Right cardiac atrium (tissue), 5 donors: ENCODE data around the gene KNTC1. TPM values are rescaled to one million over a fixed set of nuclear protein-coding genes. Genes with fewer than 3 reads are reported as not detected.
A peak's percentile ranks its signal among the peaks of the same experiment; 100 is the strongest.

Experiments
- ATAC-seq, 2 donors: fragments of 200-7000 bp; cut with Tn5 transposase; one replicate each; pipeline versions ENCODE4 v1.8.0 to v1.9.1; 2020; ENCODE audit warnings: moderate library complexity in 2 of 2, mild to moderate bottlenecking in 1 of 2
- DNase-seq, 3 donors: peaks; one replicate each; pipeline ENCODE4 v3.0.0-alpha.2; 2020
- H3K27ac ChIP-seq: one replicate; pipeline ENCODE4 v1.5.1; 2013; ENCODE audit warnings: mild to moderate bottlenecking, low read length, control low read depth, moderate library complexity
- H3K27me3 ChIP-seq: one replicate; pipeline ENCODE4 v1.6.1; 2013; ENCODE audit not compliant: control insufficient read depth, insufficient read depth
- H3K4me1 ChIP-seq: one replicate; pipeline ENCODE4 v1.6.1; 2013; ENCODE audit warnings: low read length; ENCODE audit not compliant: control insufficient read depth, insufficient read depth
- H3K4me3 ChIP-seq: one replicate; pipeline ENCODE4 v1.5.1; 2013; ENCODE audit warnings: low read length, control low read depth
- H3K9me3 ChIP-seq: one replicate; pipeline ENCODE4 v1.6.1; 2013; ENCODE audit warnings: low read length; ENCODE audit not compliant: control insufficient read depth
- WGBS: extraction: QIAGEN DNeasy Blood & Tissue Kit; methylation state at CpG from one replicate; pipeline ENCODE4 v1.1.7; 2013; 5-methylcytosine and 5-hydroxymethylcytosine counted together
- intact Hi-C, 4 donors: fragments of 100-400 bp; cut with DNase I; formaldehyde crosslinking; loops; one replicate each; pipeline versions ENCODE4 v1.11.0 to v1.14.0; 2022 to 2023
- polyA plus RNA-seq: library from polyadenylated mRNA; stranded (reverse); fragments of 200-250 nt; gene quantifications from one replicate; pipeline ENCODE4 v1.2.3, GENCODE V29; 2013
- total RNA-seq, 4 donors: library from RNA; stranded (reverse); fragmentation: NEBNext Ultra II Directional; extraction: Animal tissue kit (Norgen Biotek cat#: 25700); gene quantifications; one replicate each; pipeline ENCODE4 v1.2.1, GENCODE V29; 2021
- donor health status: healthy with polysubstance abuse.
- donor health status: DM: no; HTN: yes; CAD: no.
- donor health status: DM: no; HTN: no; CAD: no.
- donor health status: DM: no; HTN: yes; CAD: no; lungs with severe emphysema.
- donor health status: DM: yes; HTN: yes; CAD: no.

Gene KNTC1
- total and polyA plus RNA-seq, 5 donors = 2.7 to 4.7 (median 4.0) TPM

GRCh38 chr12:122513660-122514059 is 13.4 kb upstream of the KNTC1 start:
- no peak for ATAC-seq
- H3K27me3 ChIP-seq = no peaks in the 10 kb centered on the region
- DNase-seq = no peak
- H3K4me1 ChIP-seq = no peaks in the 10 kb centered on the region
- H3K4me3 ChIP-seq = no peak overlapping the region
- 92% methylated on average over 4 of the region's 4 CpGs for WGBS
- no peak overlapping the region for H3K27ac ChIP-seq
- intact Hi-C loops = no loop called here
- no peaks in the 10 kb centered on the region for H3K9me3 ChIP-seq

- no peaks in the 10 kb centered on the region for H3K9me3 ChIP-seq
- H3K27ac ChIP-seq = no peak overlapping the region
- H3K4me3 ChIP-seq = no peak overlapping the region
- intact Hi-C loops = no loop called here
- no peak for DNase-seq
- no peaks in the 10 kb centered on the region for H3K27me3 ChIP-seq
- no peaks in the 10 kb centered on the region for H3K4me1 ChIP-seq
- ATAC-seq = no peak
- WGBS = 94% methylated on average over 2 of the region's 2 CpGs
These were observed 11.8 kb upstream of the KNTC1 start for GRCh38 chr12:122515275-122515674.

- intact Hi-C loops = no loop called here
- Histone ChIP-seq H3K4me3 (no peak overlapping the region), H3K4me1 (no peaks in the 10 kb centered on the region), H3K27ac (no peak overlapping the region), H3K9me3 (no peaks in the 10 kb centered on the region), H3K27me3 (no peaks in the 10 kb centered on the region)
- DNase-seq = no peak
- ATAC-seq = no peak
- WGBS = 90% methylated on average over 13 of the region's 13 CpGs
These were observed 10.3 kb upstream of the KNTC1 start for GRCh38 chr12:122516544-122517361.

GRCh38 chr12:122517877-122518276 is 9.2 kb upstream of the KNTC1 start:
- Histone ChIP-seq H3K4me3 (no peak overlapping the region), H3K27me3 (no peaks in the 10 kb centered on the region), H3K4me1 (no peaks in the 10 kb centered on the region), H3K27ac (no peak overlapping the region), H3K9me3 (no peaks in the 10 kb centered on the region)
- intact Hi-C loops = no loop called here
- DNase-seq (no peak), ATAC-seq (peak; percentile 22 to 67)
- WGBS = 62% methylated on average over 5 of the region's 5 CpGs

GRCh38 chr12:122518908-122519307 is 8.1 kb upstream of the KNTC1 start:
- no peak for DNase-seq
- Histone ChIP-seq H3K9me3 (no peaks in the 10 kb centered on the region), H3K4me1 (peaks cover 3% of the 10 kb centered on the region), H3K27ac (no peak overlapping the region), H3K27me3 (no peaks in the 10 kb centered on the region), H3K4me3 (no peak overlapping the region)
- intact Hi-C loops = no loop called here
- WGBS = 94% methylated on average over 1 of the region's 1 CpG
- ATAC-seq = no peak

- DNase-seq (no peak), ATAC-seq (no peak)
- H3K4me3 ChIP-seq = no peak overlapping the region
- no peaks in the 10 kb centered on the region for H3K9me3 ChIP-seq
- peaks cover 3% of the 10 kb centered on the region for H3K4me1 ChIP-seq
- no peaks in the 10 kb centered on the region for H3K27me3 ChIP-seq
- 68% methylated on average over 1 of the region's 1 CpG for WGBS
- H3K27ac ChIP-seq = no peak overlapping the region
- intact Hi-C loops = no loop called here
These were observed 7.6 kb upstream of the KNTC1 start for GRCh38 chr12:122519418-122519817.

- DNase-seq (no peak), ATAC-seq (no peak)
- intact Hi-C loops = no loop called here
- WGBS = 91% methylated on average over 4 of the region's 4 CpGs
- H3K4me1 ChIP-seq = peaks cover 3% of the 10 kb centered on the region
- H3K9me3 ChIP-seq = no peaks in the 10 kb centered on the region
- H3K27ac ChIP-seq = no peak overlapping the region
- H3K4me3 ChIP-seq = no peak overlapping the region
- H3K27me3 ChIP-seq = no peaks in the 10 kb centered on the region
These were observed 6.4 kb upstream of the KNTC1 start for GRCh38 chr12:122520676-122521075.

GRCh38 chr12:122523280-122523679 is 3.8 kb upstream of the KNTC1 start:
- WGBS = 47% methylated on average over 8 of the region's 8 CpGs
- Histone ChIP-seq H3K4me3 (peak overlapping the region; percentile 100), H3K4me1 (peaks cover 5% of the 10 kb centered on the region), H3K9me3 (no peaks in the 10 kb centered on the region), H3K27ac (no peak overlapping the region), H3K27me3 (no peaks in the 10 kb centered on the region)
- DNase-seq (no peak), ATAC-seq (no peak)
- intact Hi-C loops = no loop called here

- ATAC-seq (no peak), DNase-seq (no peak)
- no peaks in the 10 kb centered on the region for H3K27me3 ChIP-seq
- H3K9me3 ChIP-seq = no peaks in the 10 kb centered on the region
- intact Hi-C loops = no loop called here
- WGBS = 16% methylated on average over 8 of the region's 8 CpGs
- H3K4me3 ChIP-seq = peak overlapping the region; percentile 100
- H3K27ac ChIP-seq = no peak overlapping the region
- H3K4me1 ChIP-seq = peaks cover 5% of the 10 kb centered on the region
These were observed 3.0 kb upstream of the KNTC1 start for GRCh38 chr12:122523846-122524718.

GRCh38 chr12:122527478-122527944 is 462 bp downstream of the KNTC1 start:
- intact Hi-C loops = no loop called here
- DNase-seq = no peak
- WGBS = under 1% methylated on average over 21 of the region's 21 CpGs

GRCh38 chr12:122528582-122528981 is 1.5 kb downstream of the KNTC1 start:
- DNase-seq (no peak), ATAC-seq (no peak)
- H3K27me3 ChIP-seq = no peaks in the 10 kb centered on the region
- H3K4me3 ChIP-seq = no peak overlapping the region
- H3K4me1 ChIP-seq = peaks cover 2% of the 10 kb centered on the region
- H3K27ac ChIP-seq = no peak overlapping the region
- 93% methylated on average over 7 of the region's 7 CpGs for WGBS
- intact Hi-C loops = no loop called here
- H3K9me3 ChIP-seq = no peaks in the 10 kb centered on the region

More at GRCh38 chr12:122527478-122527944, 462 bp downstream of the KNTC1 start:
- no peaks in the 10 kb centered on the region for H3K9me3 ChIP-seq
- no peaks in the 10 kb centered on the region for H3K27me3 ChIP-seq
- peaks cover 5% of the 10 kb centered on the region for H3K4me1 ChIP-seq
- H3K4me3 ChIP-seq = peak overlapping the region; percentile 78
- no peak for ATAC-seq
- peak overlapping the region; percentile 18 for H3K27ac ChIP-seq
